Mucosa of stomach (tissue), 1 donor: ENCODE measurements around the gene TTC13.

Experiments
- H3K27me3 ChIP-seq: one replicate; pipeline ENCODE4 v1.7.0; 2013; ENCODE audit warnings: mild to moderate bottlenecking, low read length; ENCODE audit not compliant: control insufficient read depth, insufficient read depth
- H3K36me3 ChIP-seq: one replicate; pipeline ENCODE4 v1.7.0; 2013; ENCODE audit warnings: low read length; ENCODE audit not compliant: control insufficient read depth, insufficient read depth
- H3K4me1 ChIP-seq: one replicate; pipeline ENCODE4 v1.7.0; 2013; ENCODE audit warnings: mild to moderate bottlenecking, low read length; ENCODE audit not compliant: control insufficient read depth, insufficient read depth
- H3K4me3 ChIP-seq: one replicate; pipeline ENCODE4 v1.7.0; 2013; ENCODE audit warnings: low read length
- H3K9ac ChIP-seq: one replicate; pipeline ENCODE4 v1.7.0; 2013; ENCODE audit warnings: mild to moderate bottlenecking, low read length, moderate library complexity
- H3K9me3 ChIP-seq: one replicate; pipeline ENCODE4 v1.7.0; 2013; ENCODE audit warnings: mild to moderate bottlenecking, low read length, moderate library complexity; ENCODE audit not compliant: control insufficient read depth
- donor health status: Pancreatic carcinoma.

Gene TTC13

DNA sequence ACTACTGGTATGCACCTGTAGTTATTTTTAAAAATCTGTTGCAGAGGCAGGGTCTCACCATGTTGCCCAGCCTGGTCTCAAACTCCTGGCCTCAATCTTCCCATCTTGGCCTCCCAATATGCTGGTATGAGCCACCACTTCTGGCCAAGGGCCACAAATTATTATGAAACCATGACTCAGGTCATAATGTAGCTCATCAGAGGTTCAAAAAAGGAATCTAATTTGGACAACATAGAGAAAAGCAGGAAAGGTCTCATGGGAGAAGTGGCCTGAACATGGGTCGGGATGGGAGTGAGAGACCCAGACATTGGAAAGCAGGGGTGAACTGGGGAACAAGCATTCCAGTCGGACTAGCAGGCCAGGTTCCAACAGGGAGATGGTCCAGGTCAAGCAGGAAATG is 65.2 kb downstream of the TTC13 start:
- no peaks in the 10 kb centered on the region for H3K27me3 ChIP-seq
- H3K4me3 ChIP-seq, result no peak overlapping the region
- no peaks in the 10 kb centered on the region for H3K9me3 ChIP-seq
- no peak overlapping the region for H3K9ac ChIP-seq
- no peaks in the 10 kb centered on the region for H3K36me3 ChIP-seq
- no peaks in the 10 kb centered on the region for H3K4me1 ChIP-seq

DNA sequence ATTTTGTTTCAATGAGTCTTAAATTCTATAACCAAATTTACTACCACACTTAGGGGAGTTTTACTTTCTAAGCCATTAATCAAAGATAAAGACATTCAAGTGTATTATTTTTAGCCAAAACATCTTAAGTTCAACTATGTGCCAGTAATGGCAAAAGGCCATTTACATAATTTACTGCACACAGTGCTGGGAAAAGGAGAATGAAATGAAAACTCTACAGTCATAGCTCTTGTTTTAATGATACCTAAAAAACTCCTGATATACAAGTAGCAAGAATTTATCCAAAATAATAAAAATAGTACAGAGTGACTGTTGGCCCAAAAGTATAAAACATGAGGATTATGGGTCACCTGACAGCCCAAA is 67.9 kb downstream of the TTC13 start:
- no peaks in the 10 kb centered on the region for H3K4me1 ChIP-seq
- H3K9ac ChIP-seq, result no peak overlapping the region
- no peak overlapping the region for H3K4me3 ChIP-seq
- H3K27me3 ChIP-seq, result no peaks in the 10 kb centered on the region
- H3K36me3 ChIP-seq, result no peaks in the 10 kb centered on the region
- H3K9me3 ChIP-seq, result no peaks in the 10 kb centered on the region

DNA sequence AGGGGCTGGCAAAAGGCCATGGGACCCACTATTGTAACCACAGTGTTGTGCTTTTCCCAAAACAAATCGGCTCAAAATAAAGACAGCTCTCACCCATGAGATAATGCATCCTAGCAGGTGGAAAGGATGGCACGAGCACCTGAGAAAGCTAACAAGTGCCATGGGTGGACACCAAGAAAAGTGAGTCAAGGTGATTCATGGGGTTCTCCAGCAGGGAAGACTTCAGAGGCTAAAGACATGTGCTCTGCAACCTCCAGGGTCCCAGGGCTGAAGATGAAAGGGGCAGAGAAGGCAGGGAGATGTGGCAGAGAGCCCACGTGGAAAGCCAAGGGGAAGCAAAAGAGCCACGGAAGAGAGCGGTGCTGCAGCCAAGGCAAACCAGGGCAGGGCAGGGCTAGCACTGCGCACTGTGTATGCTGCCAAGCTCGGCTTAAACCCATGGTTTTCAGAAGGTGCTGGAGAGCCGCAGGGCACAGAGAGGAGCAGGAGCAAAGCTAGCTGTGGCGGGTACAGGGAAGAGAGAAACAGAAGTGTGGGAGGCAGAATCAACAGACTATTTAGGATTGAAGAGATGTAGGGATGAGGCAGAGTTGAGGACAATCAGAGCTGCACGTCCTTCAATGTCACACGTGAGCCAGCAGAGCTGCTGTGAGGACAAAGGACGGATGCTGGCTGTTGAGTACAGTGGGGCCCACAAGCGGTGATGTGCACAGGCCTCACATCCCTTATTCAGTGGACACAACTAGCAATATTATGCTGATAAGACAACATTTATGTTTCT is 68.5 kb downstream of the TTC13 start:
- H3K4me3 ChIP-seq, result no peak overlapping the region
- no peak overlapping the region for H3K9ac ChIP-seq
- no peaks in the 10 kb centered on the region for H3K4me1 ChIP-seq
- H3K9me3 ChIP-seq, result no peaks in the 10 kb centered on the region
- no peaks in the 10 kb centered on the region for H3K36me3 ChIP-seq
- H3K27me3 ChIP-seq, result no peaks in the 10 kb centered on the region

GRCh38 chr1:230907472-230908205 is 71.0 kb downstream of the TTC13 start:
- H3K9me3 ChIP-seq, result no peaks in the 10 kb centered on the region
- H3K27me3 ChIP-seq, result no peaks in the 10 kb centered on the region
- H3K9ac ChIP-seq, result no peak overlapping the region
- H3K4me3 ChIP-seq, result no peak overlapping the region
- peaks cover 3% of the 10 kb centered on the region for H3K36me3 ChIP-seq
- H3K4me1 ChIP-seq, result no peaks in the 10 kb centered on the region

DNA sequence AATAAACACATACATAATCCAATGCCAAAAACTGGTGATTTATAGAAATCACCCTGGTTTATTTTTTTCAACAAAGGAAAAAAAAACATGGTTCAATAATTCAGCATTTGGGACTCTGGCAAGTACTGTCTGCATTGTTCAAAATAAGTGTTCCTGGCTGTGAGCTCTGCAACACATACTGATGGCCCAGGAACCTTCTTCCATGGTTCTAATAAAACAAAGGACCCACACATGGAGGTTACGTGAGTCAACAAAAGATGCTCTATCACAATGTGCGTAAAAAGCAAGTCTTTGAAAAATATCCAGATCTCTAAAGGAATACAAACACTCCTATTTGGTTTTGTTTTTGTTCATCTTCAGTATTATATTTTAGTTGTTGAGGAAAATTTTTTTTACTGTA is 72.4 kb downstream of the TTC13 start:
- H3K36me3 ChIP-seq, result peaks cover 3% of the 10 kb centered on the region
- H3K9me3 ChIP-seq, result no peaks in the 10 kb centered on the region
- no peak overlapping the region for H3K4me3 ChIP-seq
- H3K27me3 ChIP-seq, result no peaks in the 10 kb centered on the region
- no peaks in the 10 kb centered on the region for H3K4me1 ChIP-seq
- H3K9ac ChIP-seq, result no peak overlapping the region

DNA sequence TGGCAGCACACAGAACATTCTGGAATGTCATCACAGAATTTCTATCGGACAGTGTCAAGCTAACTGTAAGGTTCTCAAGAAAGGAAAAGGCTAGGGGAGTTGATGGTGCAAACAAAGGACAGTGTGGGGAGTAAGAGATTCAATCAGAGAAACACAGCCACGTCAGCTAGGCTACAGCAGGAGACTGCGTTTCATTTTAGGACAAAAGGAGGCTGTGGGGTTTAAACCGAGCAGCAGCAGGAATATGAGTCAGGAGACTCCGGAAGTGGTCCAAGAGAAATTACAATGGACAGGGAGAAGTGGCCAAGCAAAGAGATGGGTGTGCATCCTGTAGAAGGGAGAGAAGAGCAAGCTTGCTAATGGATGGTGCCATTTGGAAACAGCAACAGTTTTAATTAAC is 72.9 kb downstream of the TTC13 start:
- no peaks in the 10 kb centered on the region for H3K27me3 ChIP-seq
- H3K9ac ChIP-seq, result no peak overlapping the region
- H3K36me3 ChIP-seq, result peaks cover 3% of the 10 kb centered on the region
- H3K9me3 ChIP-seq, result no peaks in the 10 kb centered on the region
- H3K4me1 ChIP-seq, result no peaks in the 10 kb centered on the region
- H3K4me3 ChIP-seq, result no peak overlapping the region

DNA sequence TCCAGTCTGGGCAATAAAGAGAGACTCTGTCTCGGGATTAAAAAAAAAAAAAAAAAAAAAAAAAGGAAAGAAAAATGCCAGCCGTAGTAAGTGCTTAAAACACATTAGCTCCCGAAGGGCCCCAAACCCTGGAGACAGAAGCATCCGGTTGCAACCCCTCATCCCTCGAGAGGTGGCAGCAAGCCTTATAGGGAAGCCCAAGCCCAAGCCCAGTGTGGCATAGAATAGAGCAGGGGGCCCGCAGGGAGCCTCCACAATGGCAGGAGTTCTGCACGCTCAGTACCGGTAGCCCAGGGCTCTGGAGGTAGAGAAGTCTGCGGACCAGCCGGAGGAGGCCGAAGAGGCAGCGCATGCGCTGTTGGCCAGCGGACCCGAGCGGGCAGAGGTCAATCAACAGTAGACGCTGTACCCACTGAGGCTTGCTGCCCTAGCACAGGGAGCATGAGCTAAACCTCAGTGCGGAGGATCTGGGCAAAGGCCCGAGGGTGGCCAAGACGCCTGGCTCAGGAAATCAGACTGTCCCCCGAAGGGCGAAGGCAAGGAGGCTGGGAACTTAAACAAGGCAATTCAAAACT is 76.2 kb downstream of the TTC13 start:
- H3K36me3 ChIP-seq, result peaks cover 3% of the 10 kb centered on the region

GRCh38 chr1:230901671-230902070 is 77.0 kb downstream of the TTC13 start:
- no peak overlapping the region for H3K9ac ChIP-seq
- no peak overlapping the region for H3K4me3 ChIP-seq
- H3K9me3 ChIP-seq, result no peaks in the 10 kb centered on the region
- H3K36me3 ChIP-seq, result peaks cover 3% of the 10 kb centered on the region
- no peaks in the 10 kb centered on the region for H3K4me1 ChIP-seq
- H3K27me3 ChIP-seq, result no peaks in the 10 kb centered on the region

More for the DNA sequence above, 76.2 kb downstream of the TTC13 start:
- H3K9ac ChIP-seq, result no peak overlapping the region
- no peaks in the 10 kb centered on the region for H3K27me3 ChIP-seq
- H3K9me3 ChIP-seq, result no peaks in the 10 kb centered on the region
- no peak overlapping the region for H3K4me3 ChIP-seq
- no peaks in the 10 kb centered on the region for H3K4me1 ChIP-seq

DNA sequence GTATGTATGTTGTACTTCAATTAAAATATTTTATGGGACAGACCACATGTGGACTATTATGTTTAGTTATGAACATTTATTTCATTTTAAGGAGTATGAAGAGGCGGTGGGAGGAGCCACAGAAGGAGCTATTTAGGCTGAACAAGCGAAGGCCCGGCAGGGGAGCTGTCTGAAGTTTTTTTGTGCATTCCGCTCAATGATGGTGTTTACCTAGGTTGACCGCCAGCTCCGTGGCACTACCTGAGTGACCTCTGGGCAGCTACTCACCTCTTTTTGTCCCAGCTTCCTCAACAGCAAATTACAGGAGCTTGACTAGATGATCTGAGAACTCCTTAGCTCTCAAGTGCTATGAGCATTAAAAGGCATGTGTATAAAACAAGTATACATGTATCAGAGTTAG is 77.7 kb downstream of the TTC13 start:
- Histone ChIP-seq H3K36me3 (peaks cover 3% of the 10 kb centered on the region), H3K27me3 (no peaks in the 10 kb centered on the region), H3K4me3 (no peak overlapping the region), H3K9ac (no peak overlapping the region), H3K9me3 (no peaks in the 10 kb centered on the region), H3K4me1 (no peaks in the 10 kb centered on the region)

GRCh38 chr1:230899841-230900251 is 78.8 kb downstream of the TTC13 start:
- no peaks in the 10 kb centered on the region for H3K27me3 ChIP-seq
- H3K4me1 ChIP-seq, result no peaks in the 10 kb centered on the region
- no peak overlapping the region for H3K9ac ChIP-seq
- peaks cover 3% of the 10 kb centered on the region for H3K36me3 ChIP-seq
- H3K4me3 ChIP-seq, result no peak overlapping the region
- no peaks in the 10 kb centered on the region for H3K9me3 ChIP-seq

DNA sequence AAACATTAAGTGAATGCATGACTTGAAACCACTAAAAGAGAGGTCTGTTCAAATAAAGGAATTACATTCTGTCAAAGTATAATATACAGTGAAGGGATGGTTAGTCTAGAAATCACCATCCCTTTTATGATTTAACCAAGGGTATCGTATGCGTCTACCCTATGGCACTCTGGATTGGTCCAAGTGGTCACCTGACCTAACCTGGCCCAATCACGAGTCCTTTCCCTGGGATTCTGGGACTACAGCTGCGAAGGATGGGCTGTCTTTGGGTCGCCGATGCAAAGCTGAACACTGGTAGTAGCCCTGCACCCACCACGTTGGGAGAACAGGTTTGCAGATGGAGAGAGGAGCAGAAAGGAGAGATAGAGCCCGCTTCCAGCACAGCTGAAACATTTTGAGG is 79.9 kb downstream of the TTC13 start:
- Histone ChIP-seq H3K27me3 (no peaks in the 10 kb centered on the region), H3K9me3 (no peaks in the 10 kb centered on the region), H3K4me3 (no peak overlapping the region), H3K36me3 (no peaks in the 10 kb centered on the region), H3K9ac (no peak overlapping the region), H3K4me1 (no peaks in the 10 kb centered on the region)

- Histone ChIP-seq H3K4me1 (no peaks in the 10 kb centered on the region), H3K9ac (no peak overlapping the region), H3K36me3 (no peaks in the 10 kb centered on the region), H3K4me3 (no peak overlapping the region), H3K9me3 (no peaks in the 10 kb centered on the region), H3K27me3 (no peaks in the 10 kb centered on the region)
Observed at GRCh38 chr1:230898144-230898543, 80.5 kb downstream of the TTC13 start.
